ENCODE measurements around the gene INSYN1. TPM values are rescaled to one million over a fixed set of nuclear protein-coding genes. Genes with fewer than 3 reads are reported as not detected.

Gene INSYN1
- total and polyA plus RNA-seq, 10 of the 15 experiments (the other 5 are each of a cell fraction or from before 2014, with no cell fraction given), result not detected

DNA sequence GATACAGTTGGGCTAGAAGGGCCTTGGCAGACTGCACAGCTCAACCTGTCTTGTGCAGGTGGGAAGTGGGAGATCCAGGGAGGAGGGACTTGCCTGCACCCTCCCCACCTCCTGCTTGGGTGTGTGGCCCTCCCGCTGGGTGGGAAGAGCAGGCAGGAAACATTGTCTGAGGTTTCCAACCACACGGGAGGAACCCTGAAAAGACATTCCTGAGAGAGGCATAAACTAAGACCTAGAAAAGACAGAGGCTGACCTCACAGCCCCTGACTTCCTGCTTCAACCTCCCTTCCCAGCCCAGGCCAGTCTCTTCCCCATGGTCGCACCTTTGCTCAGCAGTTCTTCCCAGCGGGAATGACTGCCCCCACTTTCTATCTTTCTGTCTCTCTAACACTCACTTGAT, 46.3 kb upstream of the INSYN1 start:
- in situ Hi-C loops (cut with MboI), result no loop called here
- CTCF ChIA-PET, result no interaction called here

DNA sequence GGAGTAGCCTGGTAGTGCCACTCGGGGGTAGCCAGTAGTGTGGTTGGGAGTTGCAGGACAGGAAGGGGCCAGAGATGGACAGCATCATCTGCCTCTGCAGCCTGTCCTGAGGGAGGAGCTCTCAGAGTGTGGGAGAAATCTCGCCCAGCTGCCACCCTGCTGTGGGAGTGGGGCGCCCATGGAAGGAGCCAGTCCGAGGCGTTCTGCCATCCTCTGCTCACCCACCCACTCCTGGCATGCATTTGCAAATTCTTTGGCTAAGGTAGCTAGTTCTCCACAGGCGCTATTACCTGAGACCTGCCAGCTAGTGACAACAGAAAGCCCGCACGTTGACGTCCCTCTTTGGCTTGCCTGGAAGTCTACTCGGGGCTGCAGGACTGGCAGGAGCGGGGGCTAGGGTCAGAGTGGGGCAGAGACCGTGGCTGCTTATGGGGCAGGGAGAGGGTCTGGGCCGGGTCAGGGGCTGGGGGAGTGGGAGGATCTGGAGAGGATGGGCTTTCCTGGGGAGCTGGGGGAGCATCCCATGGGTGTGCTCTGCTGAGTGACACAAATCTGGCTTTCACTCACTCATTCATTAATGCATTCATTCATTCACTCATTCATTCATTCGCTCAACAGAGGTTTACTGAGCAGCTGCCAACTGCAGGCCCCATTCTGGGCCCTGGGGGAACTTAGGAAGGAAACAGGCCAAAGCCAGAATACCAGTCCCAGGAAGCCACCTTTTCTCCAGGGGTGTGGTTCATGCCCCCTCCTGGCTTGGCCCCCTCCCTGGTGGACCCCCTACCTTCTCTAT, 44.4 kb upstream of the INSYN1 start:
- H3K9ac ChIP-seq (ENCODE audit: control insufficient read depth, insufficient read depth, low read length), result no peak overlapping the region
- ChIA-PET RAD21 (ENCODE audit: unreplicated experiment) (no interaction called here), CTCF (no interaction called here), SMC1A (ENCODE audit: uncharacterized antibody, unreplicated experiment) (no interaction called here), POLR2A (no interaction called here)
- WGBS (ENCODE audit: insufficient coverage, insufficient replicate concordance, low lambda C conversion rate, missing lambda C conversion rate), result 10% methylated on average over 14 of the region's 14 CpGs
- H3K27ac ChIP-seq (ENCODE audit: control insufficient read depth, insufficient read depth), result no peak overlapping the region
- no peaks in the 10 kb centered on the region for H3K4me1 ChIP-seq (ENCODE audit: control insufficient read depth, insufficient read depth, low read length)
- no TSS peak for BruUV-seq (replicated peaks)
- no peak for ATAC-seq
- H3K4me3 ChIP-seq, result no peak overlapping the region
- H3K36me3 ChIP-seq (ENCODE audit: control insufficient read depth in 2 of 2, insufficient read depth in 2 of 2, low read length in 1 of 2), result no peaks in the 10 kb centered on the region
- H3K4me2 ChIP-seq (ENCODE audit: control insufficient read depth, insufficient read depth), result no peak overlapping the region
- no peak for FAIRE-seq
- H3K27me3 ChIP-seq (replicated peaks in 1 of 2; ENCODE audit: control insufficient read depth in 2 of 2, insufficient read depth in 2 of 2, low read length in 1 of 2), result peaks cover 0 to 4% of the 10 kb centered on the region in 2 experiments; a peak in 1 of 4 replicates
- no peak overlapping the region for H2AFZ ChIP-seq (ENCODE audit: control insufficient read depth, low read depth, low read length)
- no peaks in the 10 kb centered on the region for H3K9me3 ChIP-seq (replicated peaks; ENCODE audit: control insufficient read depth, insufficient read depth, low read length)
- DNase-seq (ENCODE audit: low read depth, low spot score), result no peak
- no peaks in the 10 kb centered on the region for H4K20me1 ChIP-seq (ENCODE audit: control insufficient read depth, insufficient read depth)
- no peaks in the 10 kb centered on the region for H3K79me2 ChIP-seq (ENCODE audit: control insufficient read depth, insufficient read depth, low read length)
- in situ Hi-C loops (cut with MboI) (no loop called here), intact Hi-C loops (cut with micrococcal nuclease; ENCODE audit: unreplicated experiment) (no loop called here)
- TF ChIP-seq ZBTB4 (CRISPR knock-in tag; IDR thresholded peaks at IDR 0.05), result no peak
- TF ChIP-seq ZNF24 (IDR thresholded peaks at IDR 0.05), result peak; percentile 46; the same call in 1 of the 2 replicates
- TF ChIP-seq REST (IDR thresholded peaks at IDR 0.05; ENCODE audit: low read depth, low read length), result no peak
- TF ChIP-seq HDAC2 (IDR thresholded peaks at IDR 0.05), result no peak
- no peak for TF ChIP-seq HDAC6 (IDR thresholded peaks at IDR 0.05; ENCODE audit: unreplicated experiment)

More for the DNA sequence above, 46.3 kb upstream of the INSYN1 start:
- H3K4me2 ChIP-seq (ENCODE audit: control insufficient read depth, insufficient read depth), result no peak overlapping the region
- H3K9me3 ChIP-seq (replicated peaks; ENCODE audit: control insufficient read depth, insufficient read depth, low read length), result no peaks in the 10 kb centered on the region
- FAIRE-seq (no peak), ATAC-seq (no peak), DNase-seq (ENCODE audit: low read depth, low spot score) (no peak)
- 0% methylated on average over 4 of the region's 4 CpGs for WGBS (ENCODE audit: insufficient coverage, insufficient replicate concordance, low lambda C conversion rate, missing lambda C conversion rate)
- H3K36me3 ChIP-seq (ENCODE audit: control insufficient read depth in 2 of 2, insufficient read depth in 2 of 2, low read length in 1 of 2), result no peaks in the 10 kb centered on the region
- ChIA-PET RAD21 (ENCODE audit: unreplicated experiment) (no interaction called here), SMC1A (ENCODE audit: uncharacterized antibody, unreplicated experiment) (no interaction called here), POLR2A (no interaction called here)
- peaks cover 0 to 7% of the 10 kb centered on the region in 2 experiments; a peak in 3 of 4 replicates for H3K27me3 ChIP-seq (replicated peaks in 1 of 2; ENCODE audit: control insufficient read depth in 2 of 2, insufficient read depth in 2 of 2, low read length in 1 of 2)
- H3K27ac ChIP-seq (ENCODE audit: control insufficient read depth, insufficient read depth), result no peak overlapping the region
- no peak overlapping the region for H2AFZ ChIP-seq (ENCODE audit: control insufficient read depth, low read depth, low read length)
- H3K79me2 ChIP-seq (ENCODE audit: control insufficient read depth, insufficient read depth, low read length), result no peaks in the 10 kb centered on the region
- no peaks in the 10 kb centered on the region for H4K20me1 ChIP-seq (ENCODE audit: control insufficient read depth, insufficient read depth)
- intact Hi-C loops (cut with micrococcal nuclease; ENCODE audit: unreplicated experiment), result no loop called here
- H3K4me1 ChIP-seq (ENCODE audit: control insufficient read depth, insufficient read depth, low read length), result no peaks in the 10 kb centered on the region
- no TSS peak for BruUV-seq (replicated peaks)
- H3K4me3 ChIP-seq, result no peak overlapping the region
- TF ChIP-seq RELA (IDR thresholded peaks at IDR 0.05; ENCODE audit: borderline replicate concordance, partially characterized antibody), result no peak
- no peak for TF ChIP-seq BCL11A (IDR thresholded peaks at IDR 0.05; ENCODE audit: low read depth, low read length)
- TF ChIP-seq EED (IDR thresholded peaks at IDR 0.05; ENCODE audit: low read depth), result no peak
- no peak for TF ChIP-seq DPF2 (IDR thresholded peaks at IDR 0.05)
- TF ChIP-seq ETV6 (conservative IDR thresholded peaks at IDR 0.05 in 1 of 2, IDR thresholded peaks at IDR 0.05 in 1 of 2; ENCODE audit: borderline replicate concordance in 1 of 2, low read depth in 1 of 2), result no peak
- TF ChIP-seq SMAD5 (IDR thresholded peaks at IDR 0.05; ENCODE audit: low read depth), result no peak
- no peak overlapping the region for H3K9ac ChIP-seq (ENCODE audit: control insufficient read depth, insufficient read depth, low read length)

All from GM12878 (cell line).